ENCODE measurements around the gene SYCE3. TPM values are rescaled to one million over a fixed set of nuclear protein-coding genes. Genes with fewer than 3 reads are reported as not detected.

SYCE3 gene
- total RNA-seq, 1 experiment from 2014 or later, result not detected

- no peak for DNase-seq (ENCODE audit: low read depth, low spot score)
- in situ Hi-C loops (cut with HindIII; ENCODE audit: low pct_unique_long_range_greater_than_20kb, low sequenced_read_pairs), result no loop called here
Observed at GRCh38 chr22:50568626-50569025, 5.9 kb upstream of the SYCE3 start.

- no peak for DNase-seq (ENCODE audit: low read depth, low spot score)
- in situ Hi-C loops (cut with HindIII; ENCODE audit: low pct_unique_long_range_greater_than_20kb, low sequenced_read_pairs), result no loop called here
Observed at GRCh38 chr22:50567721-50568252, 5.1 kb upstream of the SYCE3 start.

GRCh38 chr22:50564289-50564688 lies 1.6 kb upstream of the SYCE3 start:
- in situ Hi-C loops (cut with HindIII; ENCODE audit: low pct_unique_long_range_greater_than_20kb, low sequenced_read_pairs), result no loop called here
- DNase-seq (ENCODE audit: low read depth, low spot score), result no peak

DNA sequence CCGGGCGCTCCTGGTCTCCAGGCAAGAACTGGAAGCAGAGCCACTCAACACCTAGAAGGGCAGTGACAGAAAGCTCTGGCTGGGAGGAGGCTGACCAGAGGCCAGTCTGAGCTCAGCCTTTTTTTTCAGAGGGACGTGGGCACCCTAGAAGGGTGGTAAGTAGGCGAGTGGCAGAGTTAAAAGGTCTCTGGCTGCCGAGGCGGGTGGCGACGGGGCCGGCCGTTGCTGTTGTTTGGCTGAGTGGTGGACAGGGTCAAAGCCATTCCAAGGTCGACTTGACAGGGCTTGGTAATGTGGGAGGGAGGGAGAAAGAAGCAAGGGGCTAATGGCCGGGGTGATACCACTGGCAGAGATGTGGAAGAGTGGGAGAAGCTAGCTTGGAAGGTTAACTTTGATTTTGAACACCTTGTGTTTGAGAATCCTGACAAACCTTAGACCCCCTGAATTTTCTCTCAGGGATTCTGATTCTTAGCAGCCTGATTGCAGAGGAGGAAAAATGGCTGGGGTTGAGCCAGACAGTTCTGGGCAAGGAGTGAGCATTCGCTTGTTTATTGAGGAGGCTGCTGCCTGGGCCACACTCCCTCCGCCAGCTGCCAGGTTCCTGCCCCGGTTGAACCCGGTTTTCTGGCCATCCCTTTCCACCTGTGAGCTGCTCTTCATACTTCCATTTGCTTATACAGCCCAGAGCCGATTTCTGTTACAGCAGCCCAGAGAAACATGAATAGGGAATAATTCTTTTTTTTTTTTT lies 868 bp upstream of the SYCE3 start:
- no peak for DNase-seq (ENCODE audit: low read depth, low spot score)

GRCh38 chr22:50561401-50562358 lies 1.0 kb downstream of the SYCE3 start:
- in situ Hi-C loops (cut with HindIII; ENCODE audit: low pct_unique_long_range_greater_than_20kb, low sequenced_read_pairs), result no loop called here
- DNase-seq (ENCODE audit: low read depth, low spot score), result no peak

More for the DNA sequence above, 868 bp upstream of the SYCE3 start:
- in situ Hi-C loops (cut with HindIII; ENCODE audit: low pct_unique_long_range_greater_than_20kb, low sequenced_read_pairs), result no loop called here

DNA sequence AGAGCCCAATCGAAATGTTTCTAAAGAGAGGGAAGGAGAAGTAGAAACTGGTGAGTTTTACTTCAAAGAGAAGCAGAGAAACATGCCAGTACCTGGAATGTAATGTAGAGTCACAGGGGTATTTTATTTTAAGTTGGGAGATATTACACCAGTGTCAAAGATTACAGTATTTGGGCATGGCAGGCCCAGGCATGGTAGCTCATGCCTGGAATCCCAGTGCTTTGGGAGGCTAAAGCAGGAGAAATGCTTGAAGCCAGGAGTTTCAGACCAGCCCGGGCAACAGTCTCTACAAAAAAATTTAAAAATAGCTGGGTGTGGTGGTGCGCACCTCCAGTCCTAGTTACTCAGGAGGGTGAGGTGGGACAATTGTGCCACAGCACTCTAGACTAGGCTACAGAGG lies 2.7 kb downstream of the SYCE3 start:
- in situ Hi-C loops (cut with HindIII; ENCODE audit: low pct_unique_long_range_greater_than_20kb, low sequenced_read_pairs), result no loop called here
- no peak for DNase-seq (ENCODE audit: low read depth, low spot score)

- in situ Hi-C loops (cut with HindIII; ENCODE audit: low pct_unique_long_range_greater_than_20kb, low sequenced_read_pairs), result no loop called here
- DNase-seq (ENCODE audit: low read depth, low spot score), result no peak
Observed at GRCh38 chr22:50556703-50557102, 6.0 kb downstream of the SYCE3 start.

DNA sequence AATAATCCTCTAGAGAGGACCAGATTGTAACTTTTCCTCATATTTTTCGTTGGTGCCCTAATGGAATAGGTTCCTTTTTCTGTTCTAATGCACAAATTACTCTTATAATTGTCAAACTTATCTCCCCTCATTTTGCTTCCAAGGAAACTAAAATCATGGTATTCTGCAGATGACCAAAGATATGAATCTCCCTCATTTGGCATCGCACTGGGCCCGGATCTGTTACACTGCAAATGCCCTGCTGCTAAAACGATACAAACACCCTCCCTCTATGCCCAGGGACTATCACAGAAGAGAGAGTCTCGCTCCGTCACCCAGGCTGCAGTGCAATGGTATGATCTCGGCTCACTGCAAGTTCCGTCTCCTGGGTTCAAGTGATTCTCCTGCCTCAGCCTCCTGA lies 9.4 kb downstream of the SYCE3 start:
- in situ Hi-C loops (cut with HindIII; ENCODE audit: low pct_unique_long_range_greater_than_20kb, low sequenced_read_pairs), result no loop called here
- DNase-seq (ENCODE audit: low read depth, low spot score), result no peak

- DNase-seq (ENCODE audit: low read depth, low spot score), result no peak
- in situ Hi-C loops (cut with HindIII; ENCODE audit: low pct_unique_long_range_greater_than_20kb, low sequenced_read_pairs), result no loop called here
Observed at GRCh38 chr22:50551160-50551752, 11.5 kb downstream of the SYCE3 start.

GRCh38 chr22:50550395-50550794 lies 12.3 kb downstream of the SYCE3 start:
- in situ Hi-C loops (cut with HindIII; ENCODE audit: low pct_unique_long_range_greater_than_20kb, low sequenced_read_pairs), result no loop called here
- DNase-seq (ENCODE audit: low read depth, low spot score), result no peak

DNA sequence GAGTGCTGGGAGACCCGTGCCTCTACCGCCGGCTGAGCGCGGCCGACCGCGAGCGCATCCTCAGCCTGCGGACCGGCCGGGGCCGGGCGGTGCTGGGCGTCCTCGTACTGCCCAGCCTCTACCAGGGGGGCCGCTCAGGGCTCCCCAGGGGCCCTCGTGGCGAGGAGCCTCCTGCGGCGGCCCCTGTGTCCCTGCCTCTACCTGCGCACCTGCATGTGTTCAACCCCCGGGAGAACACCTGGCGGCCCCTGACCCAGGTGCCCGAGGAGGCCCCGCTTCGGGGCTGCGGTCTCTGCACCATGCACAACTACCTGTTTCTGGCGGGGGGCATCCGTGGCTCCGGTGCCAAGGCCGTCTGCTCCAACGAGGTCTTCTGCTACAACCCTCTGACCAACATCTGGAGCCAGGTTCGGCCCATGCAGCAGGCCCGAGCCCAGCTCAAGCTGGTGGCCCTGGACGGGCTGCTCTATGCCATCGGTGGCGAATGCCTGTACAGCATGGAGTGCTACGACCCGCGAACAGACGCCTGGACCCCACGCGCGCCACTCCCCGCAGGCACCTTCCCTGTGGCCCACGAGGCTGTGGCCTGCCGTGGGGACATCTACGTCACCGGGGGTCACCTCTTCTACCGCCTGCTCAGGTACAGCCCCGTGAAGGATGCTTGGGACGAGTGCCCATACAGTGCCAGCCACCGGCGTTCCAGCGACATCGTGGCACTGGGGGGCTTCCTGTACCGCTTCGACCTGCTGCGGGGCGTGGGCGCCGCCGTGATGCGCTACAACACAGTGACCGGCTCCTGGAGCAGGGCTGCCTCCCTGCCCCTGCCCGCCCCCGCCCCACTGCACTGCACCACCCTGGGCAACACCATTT lies 13.6 kb downstream of the SYCE3 start:
- in situ Hi-C loops (cut with HindIII; ENCODE audit: low pct_unique_long_range_greater_than_20kb, low sequenced_read_pairs), result no loop called here
- no peak for DNase-seq (ENCODE audit: low read depth, low spot score)

DNA sequence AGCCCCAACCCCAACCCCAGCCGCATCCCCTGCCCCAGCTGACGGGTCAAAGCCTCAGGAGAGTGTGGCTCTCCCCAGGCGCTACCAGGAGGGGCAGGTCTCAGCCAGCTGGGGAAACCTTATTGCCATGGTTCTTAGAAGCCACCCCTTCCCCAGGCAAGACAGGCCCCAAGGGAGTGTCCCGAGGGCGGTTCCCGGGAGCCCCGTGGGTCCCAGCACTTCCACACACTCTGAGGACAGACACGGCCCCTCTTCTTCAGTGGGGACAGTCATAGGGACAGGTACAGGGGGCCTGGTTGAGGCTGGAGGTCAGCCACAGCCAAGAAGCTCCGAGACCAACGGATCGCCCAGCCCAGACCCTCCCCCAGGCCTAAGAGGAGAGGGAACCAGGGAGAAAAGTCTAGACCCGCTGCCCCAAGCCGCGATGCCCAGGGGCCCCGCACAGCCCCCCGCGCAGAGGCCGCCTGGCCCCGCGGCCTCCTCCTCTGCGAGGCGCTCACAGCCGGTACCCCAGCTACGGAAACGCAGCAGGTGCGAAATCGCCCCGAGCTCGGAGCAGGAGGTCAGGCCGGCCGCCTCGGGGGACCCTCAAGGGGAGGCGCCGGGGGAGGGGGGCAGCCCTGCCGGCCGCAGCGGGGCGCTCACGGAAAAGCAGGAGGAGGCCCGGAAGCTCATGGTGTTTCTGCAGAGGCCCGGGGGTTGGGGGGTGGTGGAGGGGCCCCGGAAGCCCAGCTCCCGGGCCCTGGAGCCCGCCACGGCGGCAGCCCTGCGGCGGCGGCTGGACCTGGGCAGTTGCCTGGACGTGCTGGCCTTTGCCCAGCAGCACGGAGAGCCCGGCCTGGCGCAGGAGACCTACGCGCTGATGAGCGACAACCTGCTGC lies 14.4 kb downstream of the SYCE3 start:
- in situ Hi-C loops (cut with HindIII; ENCODE audit: low pct_unique_long_range_greater_than_20kb, low sequenced_read_pairs), result no loop called here

DNA sequence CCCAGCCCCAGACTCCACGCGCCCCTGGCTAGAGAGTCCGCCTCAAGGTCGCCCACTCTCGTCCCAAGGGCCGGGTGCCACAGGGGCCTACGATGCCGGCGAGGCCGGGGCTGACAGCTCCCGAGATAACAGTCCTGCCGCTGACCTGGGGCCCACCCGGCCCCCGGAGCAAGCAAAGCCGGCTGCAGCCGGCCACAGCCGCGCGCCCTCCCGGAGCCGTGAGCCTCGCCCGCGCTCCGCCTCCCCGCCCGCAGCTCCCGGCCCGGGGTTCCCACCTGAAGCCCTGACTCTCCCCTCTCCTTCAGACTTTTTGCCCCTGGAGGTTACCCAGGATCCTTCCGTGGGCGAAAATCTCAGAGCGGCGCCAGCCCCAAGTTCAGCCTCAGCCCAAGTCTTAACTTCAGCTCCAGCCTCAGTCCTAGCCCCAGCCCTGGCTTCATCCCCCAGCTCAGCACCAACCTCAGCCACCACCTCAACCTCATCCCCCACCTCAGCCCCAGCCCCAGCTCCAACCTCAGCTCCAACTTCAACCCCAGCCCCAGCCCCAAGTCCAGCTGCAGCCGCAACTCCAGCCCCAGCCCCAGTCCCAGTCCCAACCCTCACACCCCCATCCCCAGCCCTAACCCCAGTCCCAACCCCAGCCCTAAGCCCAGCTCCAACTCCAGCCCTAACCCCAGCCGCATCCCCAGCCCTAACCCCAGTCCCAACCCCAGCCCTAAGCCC lies 15.3 kb downstream of the SYCE3 start:
- in situ Hi-C loops (cut with HindIII; ENCODE audit: low pct_unique_long_range_greater_than_20kb, low sequenced_read_pairs), result no loop called here

More for the DNA sequence above, 14.4 kb downstream of the SYCE3 start:
- no peak for DNase-seq (ENCODE audit: low read depth, low spot score)

GRCh38 chr22:50546326-50547262 lies 16.1 kb downstream of the SYCE3 start:
- in situ Hi-C loops (cut with HindIII; ENCODE audit: low pct_unique_long_range_greater_than_20kb, low sequenced_read_pairs), result no loop called here
- no peak for DNase-seq (ENCODE audit: low read depth, low spot score)

More for the DNA sequence above, 15.3 kb downstream of the SYCE3 start:
- no peak for DNase-seq (ENCODE audit: low read depth, low spot score)

Measured in SK-MEL-5 (cell line).